ENCODE measurements around the gene EOGT.

EOGT gene

GRCh38 chr3:69013253-69014021 lies at the start of gene EOGT:
EOGT (minus strand) TSS chr3:69013684; CDS start chr3:69009846, 3,838 bp downstream.
- peak; percentile 67 to 93 (median 85) for DNase-seq
- intact Hi-C loops (cut with DNase I): no loop called here

DNA sequence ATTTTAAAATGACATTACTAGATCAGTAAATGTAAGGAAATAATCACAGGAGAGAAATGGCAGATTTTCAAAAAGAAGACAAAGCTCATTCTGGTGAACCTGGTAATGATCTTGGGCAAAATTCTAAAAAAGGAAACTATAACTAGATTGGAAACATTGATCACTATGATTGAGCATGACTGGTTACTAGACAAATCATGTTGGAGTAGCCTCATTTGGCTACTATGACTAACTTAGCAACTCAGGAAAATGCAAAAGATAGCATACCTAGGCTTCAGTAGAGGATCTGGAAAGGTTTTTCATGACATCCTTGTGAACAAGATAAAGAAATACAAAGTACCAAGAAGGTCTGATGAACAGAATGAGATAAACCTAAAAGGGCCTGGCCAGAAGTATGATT lies 46.2 kb upstream of the EOGT start:
- intact Hi-C loops (cut with DNase I): no loop called here
- DNase-seq: no peak

DNA sequence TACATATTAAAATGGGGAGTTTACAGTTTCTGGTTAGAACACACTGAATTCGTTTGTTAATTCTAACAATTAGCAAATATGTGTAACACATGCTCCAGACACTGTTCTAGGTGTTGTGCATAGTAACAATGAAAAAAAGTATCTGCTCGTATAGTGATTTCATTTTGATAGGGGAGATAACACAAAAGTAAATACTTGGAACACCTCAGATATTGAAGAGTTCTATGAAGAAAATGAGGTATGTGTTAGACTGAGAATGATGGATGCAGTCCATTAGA lies 45.4 kb upstream of the EOGT start:
- DNase-seq: no peak
- intact Hi-C loops (cut with DNase I): no loop called here

DNA sequence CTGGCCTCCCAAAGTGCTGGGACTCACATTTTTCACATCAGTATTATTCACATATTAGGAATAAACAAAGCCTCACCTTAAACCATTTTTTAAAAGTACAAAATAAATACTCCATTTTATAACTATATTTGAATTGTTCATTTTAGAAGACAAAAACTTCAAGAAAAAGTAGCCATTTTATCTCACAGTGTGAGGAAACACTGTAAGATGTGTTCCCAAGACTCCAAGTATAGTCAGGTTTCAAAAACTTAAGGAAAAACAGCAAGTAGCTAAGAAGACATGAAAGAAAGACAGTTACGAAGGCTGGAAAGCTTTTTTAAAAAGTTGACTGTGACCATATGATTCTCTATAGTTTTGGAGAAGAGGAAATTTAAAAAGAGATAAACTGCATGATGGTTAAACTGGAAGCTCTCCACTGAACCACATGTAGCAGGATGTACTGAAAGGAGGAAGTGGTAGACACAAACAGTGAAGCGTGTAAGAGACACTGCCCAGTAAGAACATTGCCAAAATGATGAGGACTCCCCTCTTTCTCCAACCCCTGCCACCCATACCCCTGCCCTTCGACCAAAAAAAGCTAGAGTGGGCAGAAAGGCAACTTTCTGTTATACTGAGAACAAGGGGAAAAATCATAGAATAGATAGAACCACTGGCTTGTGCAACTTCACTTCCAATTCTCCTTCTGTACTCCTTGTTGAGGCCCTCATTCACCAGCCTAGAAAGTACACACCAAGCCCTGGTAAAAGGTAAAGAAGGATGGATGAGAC lies 44.9 kb upstream of the EOGT start:
- no peak for DNase-seq
- intact Hi-C loops (cut with DNase I): no loop called here

- no peak for DNase-seq
- intact Hi-C loops (cut with DNase I): no loop called here
Observed at GRCh38 chr3:69052472-69052898, 39.0 kb upstream of the EOGT start.

DNA sequence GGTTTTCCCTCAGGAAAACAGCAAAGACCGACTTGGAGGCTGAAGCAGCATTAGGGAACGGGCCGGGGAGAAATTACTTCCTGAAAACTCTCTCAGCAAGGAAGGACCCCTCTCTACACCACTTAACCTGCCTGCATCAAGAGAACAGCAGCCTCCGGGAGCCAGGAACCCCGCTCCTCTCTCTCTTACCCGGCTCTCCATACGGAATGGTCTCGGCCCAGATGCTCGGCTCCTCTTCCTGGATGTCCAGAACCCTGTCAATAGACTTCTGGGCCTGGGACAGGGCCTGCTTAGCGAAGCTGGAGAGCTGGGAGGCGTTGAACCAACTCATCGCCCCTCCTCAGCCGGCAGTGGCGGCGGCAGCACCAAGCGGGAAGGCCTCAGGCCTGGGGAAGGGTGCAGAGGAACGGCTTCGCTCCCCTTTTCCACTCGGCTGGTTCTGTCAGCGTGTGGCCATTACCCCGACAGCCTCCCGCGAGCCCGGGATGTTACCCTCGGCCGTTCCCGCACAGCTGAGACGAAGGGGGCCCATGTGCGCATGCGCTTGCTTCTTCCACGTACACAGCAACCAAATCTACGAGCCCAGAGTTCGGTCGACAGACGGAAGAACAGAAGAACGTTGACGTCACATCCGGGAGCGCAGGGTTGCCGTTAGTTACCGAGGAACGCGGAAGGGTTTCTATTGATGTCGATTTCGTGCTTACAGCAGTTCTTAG lies 38.4 kb upstream of the EOGT start, which contains the start of gene TMF1:
Gene TMF1, minus strand, starts transcription at position 578 of the 716 bp plus-strand sequence. Its CDS starts 247 bp downstream, at position 331.
- intact Hi-C loops (cut with DNase I): no loop called here
- peak; percentile 94 to 99 (median 98) for DNase-seq

GRCh38 chr3:69048990-69049389 lies 35.5 kb upstream of the EOGT start:
- intact Hi-C loops (cut with DNase I): no loop called here

DNA sequence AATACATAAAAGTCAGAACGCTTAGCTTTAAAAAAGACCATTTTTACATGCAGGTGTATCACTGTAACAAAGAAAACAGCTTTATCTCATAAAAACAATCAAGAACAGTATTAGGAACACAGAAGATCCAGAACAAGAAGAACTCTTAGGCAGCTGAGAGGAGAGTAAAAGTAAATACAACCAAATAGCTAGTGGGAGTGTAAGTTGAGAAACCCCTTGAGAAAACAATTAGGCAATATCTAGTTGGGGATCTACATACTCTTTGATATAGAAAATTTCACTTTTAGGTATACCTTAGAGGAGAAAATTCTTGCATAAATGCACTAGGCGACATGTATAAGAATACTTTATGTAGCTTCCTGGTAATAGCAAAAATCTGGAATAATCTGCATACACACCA lies 31.1 kb upstream of the EOGT start:
- intact Hi-C loops (cut with DNase I): no loop called here
- no peak for DNase-seq

More at GRCh38 chr3:69048990-69049389, 35.5 kb upstream of the EOGT start:
- DNase-seq: no peak

- intact Hi-C loops (cut with DNase I): no loop called here
- DNase-seq: no peak
Observed at GRCh38 chr3:69033470-69033869, 20.0 kb upstream of the EOGT start.

GRCh38 chr3:69032737-69033136 lies 19.3 kb upstream of the EOGT start:
- intact Hi-C loops (cut with DNase I): no loop called here

DNA sequence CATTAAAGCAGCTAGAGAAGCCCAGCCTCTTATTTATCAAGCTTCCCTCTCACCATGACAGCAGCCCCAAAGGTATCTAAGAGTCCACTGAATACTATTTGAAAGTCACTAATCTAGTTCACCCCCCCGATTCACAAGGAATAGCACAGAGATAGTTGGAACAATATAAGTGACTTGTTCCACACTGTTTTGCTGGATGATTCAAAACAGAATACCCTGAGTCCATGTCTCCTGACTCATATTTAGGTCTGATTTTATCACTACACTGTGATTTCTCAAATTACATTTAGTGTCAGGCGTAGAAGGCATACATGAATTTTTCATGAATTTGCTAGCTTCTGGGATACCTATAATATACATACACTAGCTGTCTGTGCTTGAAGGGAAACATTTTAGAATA lies 18.7 kb upstream of the EOGT start:
- DNase-seq: no peak
- intact Hi-C loops (cut with DNase I): no loop called here

More at GRCh38 chr3:69032737-69033136, 19.3 kb upstream of the EOGT start:
- no peak for DNase-seq

DNA sequence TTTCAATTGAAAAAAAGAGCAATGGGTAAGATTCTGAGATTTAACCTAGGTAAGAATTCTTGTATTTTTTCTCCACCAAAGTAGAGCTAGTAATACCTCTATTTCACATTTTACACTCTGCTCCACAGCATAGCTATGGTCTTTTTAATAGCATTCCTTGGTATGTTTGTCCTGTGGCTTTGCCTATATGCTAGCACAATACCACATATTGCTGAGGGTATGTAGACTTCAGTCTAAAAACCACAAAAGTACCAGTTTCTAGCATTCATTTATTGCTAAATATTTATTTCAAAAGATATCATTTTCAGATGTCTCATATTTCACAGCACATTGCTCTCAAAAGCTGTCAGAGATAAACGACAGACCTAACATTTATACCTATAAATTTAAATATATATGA lies 18.2 kb upstream of the EOGT start:
- no peak for DNase-seq
- intact Hi-C loops (cut with DNase I): no loop called here

- DNase-seq: no peak
- intact Hi-C loops (cut with DNase I): no loop called here
Observed at GRCh38 chr3:69020857-69021256, 7.4 kb upstream of the EOGT start.

DNA sequence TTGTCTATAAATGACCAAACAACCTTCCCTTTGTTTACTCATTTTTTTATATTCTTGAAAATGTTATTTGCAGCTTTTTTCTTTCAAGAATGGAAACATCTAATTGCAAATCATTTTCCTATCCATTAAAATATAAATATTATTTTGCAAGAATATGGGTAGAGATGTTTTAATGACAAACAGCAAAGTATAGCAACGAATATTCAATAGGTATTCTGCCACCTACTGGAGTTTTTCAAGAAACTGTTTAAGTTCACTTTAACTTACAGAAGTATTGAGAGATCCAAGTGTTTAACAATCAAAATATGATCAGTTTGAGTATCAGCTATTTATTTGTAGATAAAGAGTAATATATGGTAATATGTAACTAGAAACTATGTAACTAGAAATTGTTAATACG lies 6.9 kb upstream of the EOGT start:
- intact Hi-C loops (cut with DNase I): no loop called here
- no peak for DNase-seq

DNA sequence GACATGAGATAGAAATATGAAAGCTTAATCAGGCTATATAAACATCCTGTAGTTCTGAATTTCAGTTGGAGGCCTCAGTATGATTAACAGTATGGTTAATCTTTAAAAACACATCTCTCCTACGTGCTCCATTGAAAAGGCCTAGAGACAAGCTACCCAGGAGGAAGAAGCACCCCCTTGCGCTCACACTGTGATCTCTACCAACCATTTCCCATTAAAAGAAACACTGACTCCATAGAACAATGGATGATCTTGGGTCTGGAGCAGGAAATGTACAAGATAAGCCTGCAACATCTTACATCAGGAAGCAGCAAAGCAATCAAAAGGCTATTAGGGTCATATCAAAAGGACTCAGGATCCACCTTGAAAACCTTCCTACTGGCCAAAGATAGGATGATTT lies 3.4 kb upstream of the EOGT start:
- no peak for DNase-seq
- intact Hi-C loops (cut with DNase I): no loop called here

- intact Hi-C loops (cut with DNase I): no loop called here
- DNase-seq: no peak
Observed at GRCh38 chr3:69016102-69016501, 2.6 kb upstream of the EOGT start.

DNA sequence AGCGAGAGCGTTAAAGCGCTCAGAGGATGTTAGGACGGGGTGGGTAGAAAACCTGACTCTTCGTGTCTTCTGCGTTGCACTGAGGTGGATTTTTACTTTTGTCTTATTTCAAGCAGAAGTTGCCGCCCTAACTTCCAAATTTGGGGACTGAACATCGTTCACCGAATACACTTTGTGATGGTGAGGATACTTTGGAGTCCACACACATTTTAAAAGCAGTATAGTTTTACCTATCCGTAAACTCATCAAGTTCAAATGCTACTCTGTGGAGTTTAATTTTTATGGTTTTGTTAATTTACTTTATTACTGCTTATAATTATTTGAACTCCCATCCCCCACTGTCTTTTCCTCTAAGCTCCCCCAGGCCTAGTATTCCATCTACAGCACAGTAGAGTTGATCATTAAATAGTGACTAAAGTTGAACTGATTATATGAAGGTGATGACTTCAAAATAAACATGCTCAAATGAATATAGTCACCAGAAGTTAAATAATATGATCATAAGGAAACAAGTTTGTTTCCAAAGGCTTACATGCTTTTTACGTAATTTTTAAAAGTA lies 617 bp upstream of the EOGT start:
- intact Hi-C loops (cut with DNase I): no loop called here
- no peak for DNase-seq

GRCh38 chr3:69012800-69013252 lies 658 bp downstream of the EOGT start:
- peak in 38 of 42 donors; percentile 15 to 67 (median 44) for DNase-seq
- intact Hi-C loops (cut with DNase I): no loop called here

DNA sequence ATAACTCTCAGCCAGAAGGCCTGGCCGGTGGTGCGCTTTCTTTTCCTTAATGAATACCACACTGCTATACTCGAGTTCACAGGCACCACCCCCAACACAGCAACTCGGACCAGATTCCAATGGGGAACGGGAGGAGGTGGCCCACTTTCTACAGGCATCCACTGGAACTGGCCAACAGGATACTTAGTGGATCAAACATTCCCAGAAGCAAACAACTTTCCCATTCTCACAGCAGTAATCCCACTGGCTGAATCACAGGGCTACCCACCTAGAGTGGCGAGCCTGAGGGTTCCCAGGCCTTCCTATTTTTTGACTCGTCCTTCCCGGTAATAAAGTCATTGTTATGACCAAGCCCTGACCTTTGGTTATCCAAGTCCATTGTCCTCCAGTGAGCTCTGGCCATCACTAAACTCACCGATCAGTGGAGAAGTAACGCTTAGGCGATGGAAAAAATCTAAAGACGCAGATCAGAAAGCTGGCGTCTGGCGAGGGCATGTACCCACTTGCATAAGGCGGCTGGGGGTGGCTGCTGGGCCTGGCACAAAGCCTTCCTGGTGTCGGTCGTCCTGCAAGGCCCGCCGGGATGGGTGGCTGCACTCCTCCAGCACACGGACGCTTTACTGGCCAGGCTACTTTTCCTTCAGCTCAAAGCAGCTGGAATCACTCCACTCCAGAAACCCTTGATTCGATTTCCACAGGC lies 1.2 kb downstream of the EOGT start:
- peak in 13 of 42 donors; percentile 8 to 48 (median 19) for DNase-seq
- intact Hi-C loops (cut with DNase I): no loop called here
